H1 (cell line): ENCODE measurements around the gene PRKAR1B. TPM values are rescaled to one million over a fixed set of nuclear protein-coding genes. Genes with fewer than 3 reads are reported as not detected.

Experiments
- CTCF ChIA-PET: fragments of 300-600 bp; sonication (Branson Sonifier 250); formaldehyde crosslinking; loops from one replicate; lab custom pipeline; 2021; ENCODE audit not compliant: partially characterized antibody; lab: Charles Lee
- POLR2A ChIA-PET: fragments of 300-600 bp; sonication (Branson Sonifier 250); formaldehyde crosslinking; loops from one replicate; lab custom pipeline; 2021; ENCODE audit warnings: inconsistent platforms; ENCODE audit not compliant: partially characterized antibody; lab: Charles Lee
- DNase-seq, 2 experiments: peaks; one replicate each; pipeline versions ENCODE4 v3.0.0 to v3.0.0-alpha.2; 2010 to 2022; ENCODE audit warnings: low spot score in 2 of 2, low read depth in 1 of 2, mixed read lengths in 1 of 2
- FAIRE-seq: peaks from 2 replicates; lab custom pipeline; 2011; peaks lifted over from hg19 to GRCh38; lab: Jason Lieb, UNC
- H2AFZ ChIP-seq: 2 replicates; pipeline ENCODE4 v1.8.1; 2012; ENCODE audit warnings: low read length, inconsistent platforms
- H2AK5ac ChIP-seq: 2 replicates; pipeline ENCODE4 v1.6.1; 2013; ENCODE audit warnings: low read depth, low read length
- H2BK120ac ChIP-seq: replicated peaks from 2 replicates; pipeline ENCODE3; 2013; ENCODE audit warnings: low read depth, low read length, inconsistent platforms
- H2BK12ac ChIP-seq: 2 replicates; pipeline ENCODE4 v1.6.1; 2013; ENCODE audit warnings: low read depth, low read length
- H2BK15ac ChIP-seq: 2 replicates; pipeline ENCODE4 v1.6.1; 2013; ENCODE audit warnings: low read length
- H2BK20ac ChIP-seq: 2 replicates; pipeline ENCODE4 v1.6.1; 2013; ENCODE audit warnings: low read length
- H2BK5ac ChIP-seq: 2 replicates; pipeline ENCODE4 v1.6.1; 2013; ENCODE audit warnings: low read depth, low read length
- H3K14ac ChIP-seq: 2 replicates; pipeline ENCODE4 v1.6.1; 2013; ENCODE audit warnings: inconsistent platforms; ENCODE audit not compliant: insufficient read length
- H3K18ac ChIP-seq: 2 replicates; pipeline ENCODE4 v1.6.1; 2013; ENCODE audit warnings: low read length; ENCODE audit errors: extremely low read depth
- H3K23ac ChIP-seq: 2 replicates; pipeline ENCODE4 v1.6.1; 2013; ENCODE audit warnings: inconsistent platforms; ENCODE audit not compliant: insufficient read length
- H3K23me2 ChIP-seq: 2 replicates; pipeline ENCODE4 v1.6.1; 2013; ENCODE audit warnings: low read depth, low read length
- H3K27ac ChIP-seq: 2 replicates; pipeline ENCODE4 v1.6.1; 2011; ENCODE audit warnings: low read depth, low read length, inconsistent platforms
- H3K27me3 ChIP-seq, 4 experiments: replicated peaks in 1 of 4; 1 replicate in 1 of 4; 2 replicates in 3 of 4; pipeline versions ENCODE4 v1.6.1 to v1.8.1; 2011 to 2013; ENCODE audit warnings: low read length in 3 of 4, mild to moderate bottlenecking in 3 of 4, inconsistent platforms in 2 of 4, mixed read lengths in 2 of 4, moderate library complexity in 1 of 4; ENCODE audit not compliant: control insufficient read depth in 3 of 4, insufficient read depth in 3 of 4; ENCODE audit errors: extremely low read depth in 1 of 4
- H3K36me3 ChIP-seq, 4 experiments: 2 replicates each; pipeline versions ENCODE4 v1.6.1 to v1.8.1; 2011 to 2013; ENCODE audit warnings: mild to moderate bottlenecking in 4 of 4, low read length in 3 of 4, moderate library complexity in 2 of 4, control low read depth in 1 of 4, inconsistent platforms in 1 of 4; ENCODE audit not compliant: insufficient read depth in 4 of 4, control insufficient read depth in 2 of 4
- H3K4ac ChIP-seq: replicated peaks from 2 replicates; pipeline ENCODE3; 2013; ENCODE audit warnings: low read length, low read depth, mixed read lengths, inconsistent platforms; ENCODE audit not compliant: insufficient read length
- H3K4me1 ChIP-seq, 4 experiments: replicated peaks in 1 of 4; 1 replicate in 1 of 4; 2 replicates in 3 of 4; pipeline versions ENCODE4 v1.6.1 to v1.8.1; 2011 to 2013; ENCODE audit warnings: low read length in 3 of 4, inconsistent platforms in 2 of 4, mixed read lengths in 1 of 4; ENCODE audit not compliant: insufficient read depth in 4 of 4, control insufficient read depth in 3 of 4
- H3K4me2 ChIP-seq, 2 experiments: 2 replicates each; pipeline versions ENCODE4 v1.6.1 to v1.8.1; 2011 to 2013; ENCODE audit warnings: low read depth in 2 of 2, low read length in 2 of 2, control low read depth in 1 of 2, inconsistent platforms in 1 of 2, mild to moderate bottlenecking in 1 of 2; ENCODE audit not compliant: insufficient read depth in 1 of 2
- H3K4me3 ChIP-seq, 4 experiments: fragments of 200-600, 300-600 bp in 1 of 4; sonication (generic), shearing (Covaris generic), sonication (Bioruptor Twin) in 1 of 4; 2 replicates each; pipeline versions ENCODE4 v1.5.1 to v1.8.1; 2011 to 2016; ENCODE audit warnings: low read length in 4 of 4, low read depth in 3 of 4, control low read depth in 2 of 4, inconsistent platforms in 2 of 4, mild to moderate bottlenecking in 2 of 4, mixed read lengths in 1 of 4, moderate library complexity in 1 of 4; ENCODE audit not compliant: insufficient read depth in 2 of 4; ENCODE audit errors: extremely low read depth in 1 of 4
- H3K56ac ChIP-seq: replicated peaks from 2 replicates; pipeline ENCODE3; 2013; ENCODE audit warnings: low read depth, mild to moderate bottlenecking, mixed read lengths, low read length, inconsistent platforms; ENCODE audit not compliant: insufficient read length
- H3K79me1 ChIP-seq: 2 replicates; pipeline ENCODE4 v1.6.1; 2013; ENCODE audit warnings: low read depth, low read length, control low read depth
- H3K79me2 ChIP-seq, 2 experiments: 2 replicates each; pipeline versions ENCODE4 v1.6.1 to v1.8.1; 2012 to 2013; ENCODE audit warnings: low read length in 2 of 2, mild to moderate bottlenecking in 2 of 2, inconsistent platforms in 1 of 2; ENCODE audit not compliant: insufficient read depth in 2 of 2, control insufficient read depth in 1 of 2
- H3K9ac ChIP-seq, 4 experiments: replicated peaks in 1 of 4; 1 replicate in 1 of 4; 2 replicates in 3 of 4; pipeline versions ENCODE4 v1.6.1 to v1.8.1; 2011 to 2013; ENCODE audit warnings: low read depth in 3 of 4, low read length in 3 of 4, control low read depth in 2 of 4, mild to moderate bottlenecking in 2 of 4, moderate library complexity in 2 of 4, inconsistent platforms in 1 of 4; ENCODE audit errors: extremely low read depth in 1 of 4
- H3K9me3 ChIP-seq, 2 experiments: 2 replicates each; pipeline versions ENCODE4 v1.6.1 to v1.8.1; 2012 to 2013; ENCODE audit warnings: mild to moderate bottlenecking in 2 of 2, moderate library complexity in 2 of 2, control low read depth in 1 of 2, inconsistent platforms in 1 of 2, low read depth in 1 of 2, low read length in 1 of 2, mixed read lengths in 1 of 2; ENCODE audit not compliant: insufficient read depth in 2 of 2
- H4K20me1 ChIP-seq, 2 experiments: replicated peaks in 1 of 2; 2 replicates each; pipeline versions ENCODE3 to v1.8.1; 2011 to 2013; ENCODE audit warnings: inconsistent platforms in 2 of 2, low read length in 2 of 2, mild to moderate bottlenecking in 1 of 2; ENCODE audit not compliant: insufficient read depth in 2 of 2, control insufficient read depth in 1 of 2
- H4K5ac ChIP-seq: 2 replicates; pipeline ENCODE4 v1.6.1; 2013; ENCODE audit warnings: low read length, low read depth, mixed read lengths, inconsistent platforms; ENCODE audit not compliant: insufficient read length
- H4K8ac ChIP-seq: 2 replicates; pipeline ENCODE4 v1.8.0; 2013; ENCODE audit warnings: mild to moderate bottlenecking, moderate library complexity, low read length, inconsistent platforms; ENCODE audit not compliant: insufficient read depth; ENCODE audit errors: extremely low read depth
- H4K91ac ChIP-seq: replicated peaks from 2 replicates; pipeline ENCODE3; 2013; ENCODE audit warnings: low read length, mixed read lengths, inconsistent platforms; ENCODE audit not compliant: insufficient read length
- FOSL1 ChIP-seq: IDR thresholded peaks from 2 replicates; pipeline ENCODE4 v1.6.1; 2011; ENCODE audit warnings: mild to moderate bottlenecking, low read depth, low read length, moderate library complexity; ENCODE audit not compliant: insufficient read depth
- TBP ChIP-seq: IDR thresholded peaks from 2 replicates; pipeline ENCODE4 v1.6.1; 2011; ENCODE audit warnings: low read depth, low read length, improper control_type of control experiment
- WGBS, 2 experiments: shearing (Covaris generic) in 1 of 2; methylation state at CpG; one replicate each; pipeline versions ENCODE4 v1.1.6 to v1.1.7; 2013 to 2015; ENCODE audit warnings: low lambda C conversion rate in 2 of 2, mixed read lengths in 2 of 2, inconsistent platforms in 1 of 2, low coverage in 1 of 2, missing lambda C conversion rate in 1 of 2; ENCODE audit not compliant: insufficient replicate concordance in 2 of 2, insufficient coverage in 1 of 2, insufficient read length in 1 of 2; ENCODE audit errors: extremely low coverage in 1 of 2, missing lambda C conversion rate in 1 of 2; 5-methylcytosine and 5-hydroxymethylcytosine counted together
- polyA plus RNA-seq, 7 experiments: library from polyadenylated mRNA; depleted of rRNA in 3 of 7; stranded (reverse) in 5 of 7; unstranded in 2 of 7; fragments of >200 nt in 5 of 7; fragments of 200-250 nt in 2 of 7; gene quantifications; 1 replicate in 5 of 7; 2 replicates in 1 of 7; 4 replicates in 1 of 7; pipeline versions ENCODE4 v1.2.1 to v1.2.3, GENCODE V29; 2011 to 2013; ENCODE audit warnings: missing spikeins in 2 of 7, mixed read lengths in 2 of 7
- total RNA-seq: library from RNA; stranded (reverse); fragmentation: NEBNext Ultra II Directional; extraction: Animal tissue kit (Norgen Biotek cat#: 25700); gene quantifications from 2 replicates; pipeline ENCODE4 v1.2.1, GENCODE V29; 2021

PRKAR1B gene
- total and polyA plus RNA-seq, 2 of the 8 experiments (the other 6 are each of a cell fraction or from before 2014, with no cell fraction given): 12.3 to 55.7 TPM

DNA sequence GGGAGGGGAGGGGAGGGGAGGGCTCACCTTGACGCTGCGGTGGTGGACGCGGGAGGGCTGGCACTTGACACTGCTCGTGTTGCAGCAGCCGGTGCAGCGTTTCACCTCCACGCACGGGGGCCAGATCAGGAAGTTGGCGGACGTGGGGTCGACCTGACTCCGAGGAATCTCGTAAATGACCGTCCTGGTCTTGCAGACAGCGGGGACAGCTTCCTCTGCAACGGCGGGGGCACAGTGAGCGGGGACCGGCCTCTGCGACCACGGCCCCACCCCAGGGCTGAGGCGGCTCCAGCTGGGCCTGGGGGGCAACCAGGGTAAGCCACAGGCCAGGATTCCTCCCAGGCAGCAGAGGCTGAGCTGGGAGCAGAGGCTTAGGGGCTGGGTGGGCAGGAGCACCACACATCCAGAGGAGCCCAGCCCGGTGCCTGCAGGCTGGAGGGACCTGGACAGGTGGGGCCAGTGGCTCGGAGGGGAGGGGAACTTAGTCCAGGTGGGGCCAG is 216.2 kb downstream of the PRKAR1B start:
- Histone ChIP-seq H2AK5ac (no peak overlapping the region), H3K4me2 (no peak overlapping the region), H4K5ac (no peak overlapping the region), H3K9me3 (no peaks in the 10 kb centered on the region), H3K56ac (no peak overlapping the region), H3K23ac (no peak overlapping the region), H3K14ac (no peak overlapping the region), H4K8ac (peak overlapping the region; percentile 20; the same call in 1 of the 2 replicates), H3K27me3 (no peaks in the 10 kb centered on the region; a peak in 1 of 7 replicates), H3K18ac (peak overlapping the region; percentile 48; the same call in 1 of the 2 replicates), H3K4me1 (peaks cover 6 to 32% (median 15%) of the 10 kb centered on the region in 4 experiments), H2BK20ac (no peak overlapping the region), H3K9ac (no peak overlapping the region), H3K4me3 (no peak overlapping the region), H3K79me1 (no peaks in the 10 kb centered on the region; the same call in none of the 2 replicates), H2BK120ac (no peak overlapping the region), H3K23me2 (no peaks in the 10 kb centered on the region), H2BK12ac (no peak overlapping the region), H4K91ac (no peak overlapping the region), H2BK5ac (no peak overlapping the region), H2BK15ac (0 out of 2 replicates have a peak overlapping the region, but pooled peaks have one; percentile 16), H3K79me2 (peaks cover 0 to 42% of the 10 kb centered on the region in 2 experiments; a peak in 3 of 4 replicates), H3K4ac (no peak overlapping the region), H3K27ac (no peak overlapping the region; the same call in 1 of the 2 replicates), H3K36me3 (peaks cover 0 to 21% (median 6%) of the 10 kb centered on the region in 4 experiments; a peak in 6 of 8 replicates), H2AFZ (no peak overlapping the region), H4K20me1 (peaks cover 7 to 16% of the 10 kb centered on the region in 2 experiments)
- ChIA-PET POLR2A (no interaction called here), CTCF (no interaction called here)
- FAIRE-seq (no peak), DNase-seq (no peak)
- WGBS, 2 experiments: 82% methylated on average over 21 of the region's 25 CpGs; no CpG with 5 or more reads in 1 of the 2 experiments
- TF ChIP-seq FOSL1 (no peak), TBP (no peak)
